SU-DHL-6 (cell line): ENCODE measurements around the gene CALHM3.

Experiments used
- H2AFZ ChIP-seq: fragments of 200-600 bp; sonication (generic); 2 replicates; pipeline ENCODE4 v1.6.1; 2014; ENCODE audit warnings: low read depth, mild to moderate bottlenecking, moderate library complexity, mixed read lengths, antibody characterized with exemption, low read length; ENCODE audit not compliant: severe bottlenecking
- H3F3A ChIP-seq: fragments of 200-600 bp; shearing (Covaris generic); 2 replicates; pipeline ENCODE4 v1.6.0; 2016; ENCODE audit warnings: antibody characterized with exemption, mild to moderate bottlenecking; ENCODE audit not compliant: insufficient read depth
- H3K27ac ChIP-seq: fragments of 200-600 bp; sonication (generic); 2 replicates; pipeline ENCODE4 v1.5.1; 2016; ENCODE audit warnings: low read depth, mild to moderate bottlenecking, low read length, moderate library complexity, mixed read lengths
- H3K27me3 ChIP-seq: fragments of 200-600 bp; sonication (generic), shearing (Covaris generic); 2 replicates; pipeline ENCODE4 v1.6.0; 2014; ENCODE audit warnings: mild to moderate bottlenecking, low read length
- H3K36me3 ChIP-seq: fragments of 200-600 bp; sonication (generic); 2 replicates; pipeline ENCODE4 v1.6.1; 2014; ENCODE audit warnings: mild to moderate bottlenecking, low read length, mixed read lengths
- H3K4me2 ChIP-seq: fragments of 300-600, 200-600 bp; shearing (Covaris generic), sonication (generic); 2 replicates; pipeline ENCODE4 v1.6.0; 2014; ENCODE audit warnings: low read length, low read depth, mild to moderate bottlenecking; ENCODE audit not compliant: poor library complexity, severe bottlenecking
- H3K4me3 ChIP-seq: fragments of 200-600 bp; sonication (generic); 2 replicates; pipeline ENCODE4 v1.5.1; 2014; ENCODE audit warnings: antibody characterized with exemption, low read length, mild to moderate bottlenecking, mixed read lengths; ENCODE audit not compliant: insufficient read depth, poor library complexity, severe bottlenecking
- H3K79me2 ChIP-seq: fragments of 200-600 bp; sonication (generic); 2 replicates; pipeline ENCODE4 v1.6.1; 2014; ENCODE audit warnings: mild to moderate bottlenecking, low read length, moderate library complexity; ENCODE audit not compliant: insufficient read depth
- H3K9ac ChIP-seq: fragments of 200-600 bp; sonication (generic); 2 replicates; pipeline ENCODE4 v1.7.0; 2014; ENCODE audit warnings: mild to moderate bottlenecking, low read length
- H3K9me2 ChIP-seq: fragments of 200-600 bp; sonication (generic); replicated peaks from 2 replicates; pipeline ENCODE4 v1.6.1; 2014; ENCODE audit warnings: low read length; ENCODE audit not compliant: insufficient read depth
- H3K9me3 ChIP-seq: fragments of 200-600 bp; sonication (generic); 2 replicates; pipeline ENCODE4 v1.6.1; 2014; ENCODE audit warnings: low read length, mixed read lengths; ENCODE audit not compliant: insufficient read depth
- H4K20me1 ChIP-seq: fragments of 200-600 bp; sonication (generic); 2 replicates; pipeline ENCODE4 v1.6.1; 2014; ENCODE audit warnings: low read depth, mild to moderate bottlenecking, antibody characterized with exemption, low read length, moderate library complexity, mixed read lengths
- EZH2phosphoT487 ChIP-seq: fragments of 200-600 bp; sonication (generic), shearing (Covaris generic); conservative IDR thresholded peaks from 2 replicates; pipeline ENCODE4 v1.6.1; 2018; ENCODE audit warnings: mild to moderate bottlenecking, antibody characterized with exemption, low read length, moderate library complexity, mixed read lengths
- TF ChIP-seq, protein P1 (sequence below): fragments of 200-600 bp; sonication (generic); IDR thresholded peaks from one replicate; pipeline ENCODE4 v1.5.1; 2017; ENCODE audit warnings: antibody characterized with exemption, mild to moderate bottlenecking, low read length, moderate library complexity; ENCODE audit not compliant: insufficient read depth, poor library complexity, severe bottlenecking

CALHM3 gene

DNA sequence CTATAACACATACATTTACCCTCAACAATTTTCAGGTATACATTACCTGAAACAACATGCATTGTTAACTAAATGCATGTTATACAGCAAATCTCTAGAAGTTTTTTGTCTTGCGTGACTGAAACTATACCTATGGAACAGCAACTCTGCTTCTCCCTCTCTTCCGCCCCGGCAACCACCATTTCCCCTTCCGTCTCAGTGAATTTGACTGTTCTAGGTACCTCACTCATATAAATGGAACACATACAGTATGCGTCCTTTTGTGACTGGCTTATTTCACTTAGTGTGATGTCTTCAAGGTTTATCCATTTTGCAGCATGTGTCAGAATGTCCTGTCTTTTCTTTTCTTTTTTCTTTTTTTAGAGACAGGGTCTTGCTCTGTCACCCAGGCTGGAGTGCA lies 49.4 kb downstream of the CALHM3 start:
- Histone ChIP-seq H3K27me3 (no peaks in the 10 kb centered on the region), H3K27ac (no peak overlapping the region), H3K9me2 (no peaks in the 10 kb centered on the region), H3K9me3 (no peaks in the 10 kb centered on the region), H3K36me3 (peaks cover 21% of the 10 kb centered on the region), H2AFZ (no peak overlapping the region), H4K20me1 (no peaks in the 10 kb centered on the region), H3K9ac (no peak overlapping the region), H3K4me2 (no peak overlapping the region), H3K79me2 (no peaks in the 10 kb centered on the region), H3K4me3 (no peak overlapping the region), H3F3A (no peaks in the 10 kb centered on the region)
- no peak for TF ChIP-seq EZH2phosphoT487
- TF ChIP-seq, protein P1, sequence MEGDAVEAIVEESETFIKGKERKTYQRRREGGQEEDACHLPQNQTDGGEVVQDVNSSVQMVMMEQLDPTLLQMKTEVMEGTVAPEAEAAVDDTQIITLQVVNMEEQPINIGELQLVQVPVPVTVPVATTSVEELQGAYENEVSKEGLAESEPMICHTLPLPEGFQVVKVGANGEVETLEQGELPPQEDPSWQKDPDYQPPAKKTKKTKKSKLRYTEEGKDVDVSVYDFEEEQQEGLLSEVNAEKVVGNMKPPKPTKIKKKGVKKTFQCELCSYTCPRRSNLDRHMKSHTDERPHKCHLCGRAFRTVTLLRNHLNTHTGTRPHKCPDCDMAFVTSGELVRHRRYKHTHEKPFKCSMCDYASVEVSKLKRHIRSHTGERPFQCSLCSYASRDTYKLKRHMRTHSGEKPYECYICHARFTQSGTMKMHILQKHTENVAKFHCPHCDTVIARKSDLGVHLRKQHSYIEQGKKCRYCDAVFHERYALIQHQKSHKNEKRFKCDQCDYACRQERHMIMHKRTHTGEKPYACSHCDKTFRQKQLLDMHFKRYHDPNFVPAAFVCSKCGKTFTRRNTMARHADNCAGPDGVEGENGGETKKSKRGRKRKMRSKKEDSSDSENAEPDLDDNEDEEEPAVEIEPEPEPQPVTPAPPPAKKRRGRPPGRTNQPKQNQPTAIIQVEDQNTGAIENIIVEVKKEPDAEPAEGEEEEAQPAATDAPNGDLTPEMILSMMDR: no peak

DNA sequence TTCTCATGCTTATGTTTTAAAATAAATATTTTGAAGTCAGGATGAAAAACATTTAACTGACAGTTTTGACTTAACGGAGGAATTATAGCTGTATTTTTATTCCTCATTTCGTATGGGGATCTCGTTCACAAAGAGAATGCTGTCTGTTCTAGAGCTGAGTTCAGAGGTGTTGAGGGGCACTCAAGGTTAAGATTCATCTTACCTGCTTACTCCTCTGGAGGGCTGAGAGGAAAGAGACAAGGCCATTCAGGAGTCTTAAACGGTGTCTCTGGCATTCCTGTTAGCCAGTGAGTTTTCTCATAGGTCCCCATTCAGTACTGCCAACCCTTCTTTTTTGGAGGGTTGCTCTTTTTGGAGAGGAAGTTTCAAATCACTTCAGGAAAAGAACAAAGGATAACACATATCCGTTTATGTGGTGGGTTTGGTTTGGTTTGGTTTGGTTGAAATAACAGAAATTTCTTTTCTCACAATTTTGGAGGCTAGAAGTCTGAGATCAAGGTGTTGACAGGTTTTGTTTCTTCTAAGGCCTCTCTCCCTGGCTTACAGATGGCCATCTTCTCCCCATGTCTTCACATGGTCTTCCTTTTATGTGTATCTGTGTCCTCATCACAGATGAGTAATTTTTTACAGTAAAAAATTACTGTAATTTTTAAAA lies 49.9 kb downstream of the CALHM3 start:
- H3K79me2 ChIP-seq: no peaks in the 10 kb centered on the region
- TF ChIP-seq, protein P1: no peak
- no peak for TF ChIP-seq EZH2phosphoT487
- H3K9me2 ChIP-seq: no peaks in the 10 kb centered on the region
- no peak overlapping the region for H3K4me2 ChIP-seq
- peaks cover 21% of the 10 kb centered on the region for H3K36me3 ChIP-seq
- H2AFZ ChIP-seq: no peak overlapping the region
- no peak overlapping the region for H3K9ac ChIP-seq
- H3K9me3 ChIP-seq: no peaks in the 10 kb centered on the region
- no peaks in the 10 kb centered on the region for H4K20me1 ChIP-seq
- no peak overlapping the region for H3K4me3 ChIP-seq
- H3K27me3 ChIP-seq: no peaks in the 10 kb centered on the region
- H3K27ac ChIP-seq: no peak overlapping the region
- no peaks in the 10 kb centered on the region for H3F3A ChIP-seq

DNA sequence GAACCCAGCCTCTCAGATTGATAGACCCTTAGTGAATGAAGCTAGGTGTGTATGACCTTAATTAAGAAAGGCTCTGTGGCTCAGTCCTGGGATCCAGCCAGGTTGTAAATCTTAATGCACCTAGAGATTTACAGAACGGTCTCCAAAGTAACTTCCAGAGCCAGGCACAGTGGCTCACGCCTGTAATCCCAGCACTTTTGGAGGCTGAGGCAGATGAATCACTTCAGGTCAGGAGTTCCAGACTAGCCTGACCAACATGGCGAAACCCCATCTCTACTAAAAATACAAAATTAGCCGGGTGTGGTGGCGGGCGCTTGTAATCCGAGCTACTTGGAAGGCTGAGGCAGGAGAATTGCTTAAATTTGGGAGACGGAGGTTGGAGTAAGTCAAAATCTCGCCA lies 51.2 kb downstream of the CALHM3 start:
- TF ChIP-seq EZH2phosphoT487: no peak
- TF ChIP-seq, protein P1: no peak
- Histone ChIP-seq H3K79me2 (no peaks in the 10 kb centered on the region), H4K20me1 (no peaks in the 10 kb centered on the region), H3K36me3 (peaks cover 20% of the 10 kb centered on the region), H3K4me2 (no peak overlapping the region), H2AFZ (no peak overlapping the region), H3K9me3 (no peaks in the 10 kb centered on the region), H3K9me2 (no peaks in the 10 kb centered on the region), H3K4me3 (no peak overlapping the region), H3K27ac (no peak overlapping the region), H3K27me3 (no peaks in the 10 kb centered on the region), H3F3A (no peaks in the 10 kb centered on the region), H3K9ac (no peak overlapping the region)
